Measurements from ENCODE around the gene ITPR1.
A peak's percentile ranks its signal among the peaks of the same experiment; 100 is the strongest.

Gene ITPR1

GRCh38 chr3:4765212-4765611 lies 272.1 kb downstream of the ITPR1 start:
- Histone ChIP-seq H3K27me3 (ENCODE audit: control insufficient read depth in 1 of 2, insufficient read depth in 2 of 2, low read length in 2 of 2) (no peaks in the 10 kb centered on the region), H3K36me3 (ENCODE audit: insufficient read depth, low read length) (peaks cover 5% of the 10 kb centered on the region), H3K4me3 (ENCODE audit: low read depth in 1 of 2, low read length in 2 of 2) (no peak overlapping the region)

DNA sequence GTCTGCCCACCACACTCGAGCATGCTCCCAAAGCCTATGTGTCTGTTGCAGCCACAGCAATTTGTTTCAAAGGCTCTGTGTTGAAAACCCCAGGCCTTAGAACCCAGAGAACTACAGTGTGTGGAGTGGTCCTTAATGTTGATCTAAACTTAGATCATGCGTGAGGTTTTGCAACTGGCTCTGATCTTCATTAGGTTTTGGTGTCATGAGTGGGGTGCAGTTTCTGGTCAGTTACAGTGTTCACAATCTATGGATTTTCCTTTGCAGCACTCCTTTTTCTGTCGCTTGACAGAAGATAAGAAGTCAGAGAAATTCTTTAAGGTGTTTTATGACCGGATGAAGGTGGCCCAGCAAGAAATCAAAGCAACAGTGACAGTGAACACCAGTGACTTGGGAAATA lies 273.1 kb downstream of the ITPR1 start:
- H3K9ac ChIP-seq (ENCODE audit: low read length): no peak overlapping the region
- H3K4me1 ChIP-seq (ENCODE audit: insufficient read depth, low read length): peaks cover 9% of the 10 kb centered on the region
- H3K27ac ChIP-seq (ENCODE audit: low read depth, low read length): no peak overlapping the region
- no peaks in the 10 kb centered on the region for H3K27me3 ChIP-seq (ENCODE audit: control insufficient read depth in 1 of 2, insufficient read depth in 2 of 2, low read length in 2 of 2)
- no peaks in the 10 kb centered on the region for H3K9me3 ChIP-seq (ENCODE audit: low read length)
- H3K4me3 ChIP-seq (ENCODE audit: low read depth in 1 of 2, low read length in 2 of 2): no peak overlapping the region
- H3K36me3 ChIP-seq (ENCODE audit: insufficient read depth, low read length): peaks cover 5% of the 10 kb centered on the region

More at GRCh38 chr3:4765212-4765611, 272.1 kb downstream of the ITPR1 start:
- Histone ChIP-seq H3K9ac (ENCODE audit: low read length) (no peak overlapping the region), H3K9me3 (ENCODE audit: low read length) (no peaks in the 10 kb centered on the region), H3K4me1 (ENCODE audit: insufficient read depth, low read length) (no peaks in the 10 kb centered on the region), H3K27ac (ENCODE audit: low read depth, low read length) (no peak overlapping the region)

- Histone ChIP-seq H3K9ac (ENCODE audit: low read length) (no peak overlapping the region), H3K4me1 (ENCODE audit: insufficient read depth, low read length) (peaks cover 16% of the 10 kb centered on the region), H3K4me3 (ENCODE audit: low read depth in 1 of 2, low read length in 2 of 2) (no peak overlapping the region), H3K27me3 (ENCODE audit: control insufficient read depth in 1 of 2, insufficient read depth in 2 of 2, low read length in 2 of 2) (no peaks in the 10 kb centered on the region), H3K9me3 (ENCODE audit: low read length) (no peaks in the 10 kb centered on the region), H3K27ac (ENCODE audit: low read depth, low read length) (peak overlapping the region; percentile 36), H3K36me3 (ENCODE audit: insufficient read depth, low read length) (peaks cover 5% of the 10 kb centered on the region)
Observed at GRCh38 chr3:4766716-4767499, 273.8 kb downstream of the ITPR1 start.

GRCh38 chr3:4768021-4768420 lies 274.9 kb downstream of the ITPR1 start:
- peaks cover 5% of the 10 kb centered on the region for H3K36me3 ChIP-seq (ENCODE audit: insufficient read depth, low read length)
- no peaks in the 10 kb centered on the region for H3K27me3 ChIP-seq (ENCODE audit: control insufficient read depth in 1 of 2, insufficient read depth in 2 of 2, low read length in 2 of 2)
- no peak overlapping the region for H3K27ac ChIP-seq (ENCODE audit: low read depth, low read length)
- H3K4me3 ChIP-seq (ENCODE audit: low read depth in 1 of 2, low read length in 2 of 2): no peak overlapping the region
- H3K9ac ChIP-seq (ENCODE audit: low read length): no peak overlapping the region
- H3K4me1 ChIP-seq (ENCODE audit: insufficient read depth, low read length): peaks cover 27% of the 10 kb centered on the region
- H3K9me3 ChIP-seq (ENCODE audit: low read length): no peaks in the 10 kb centered on the region

DNA sequence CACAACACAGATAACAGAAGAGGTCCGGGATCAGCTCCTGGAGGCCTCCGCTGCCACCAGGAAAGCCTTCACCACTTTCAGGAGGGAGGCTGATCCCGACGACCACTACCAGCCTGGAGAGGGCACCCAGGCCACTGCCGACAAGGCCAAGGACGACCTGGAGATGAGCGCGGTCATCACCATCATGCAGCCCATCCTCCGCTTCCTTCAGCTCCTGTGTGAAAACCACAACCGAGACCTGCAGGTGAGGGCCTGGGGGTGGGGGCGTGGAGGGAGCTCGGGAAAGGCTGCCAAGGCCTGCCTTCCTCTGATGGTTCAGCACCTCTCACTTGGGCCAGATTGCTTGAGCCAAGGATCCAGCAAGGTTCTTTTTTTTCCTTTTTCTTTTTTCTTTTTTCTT lies 275.4 kb downstream of the ITPR1 start:
- H3K4me1 ChIP-seq (ENCODE audit: insufficient read depth, low read length): peaks cover 28% of the 10 kb centered on the region
- H3K27ac ChIP-seq (ENCODE audit: low read depth, low read length): no peak overlapping the region
- H3K4me3 ChIP-seq (ENCODE audit: low read depth in 1 of 2, low read length in 2 of 2): no peak overlapping the region
- H3K9ac ChIP-seq (ENCODE audit: low read length): no peak overlapping the region
- H3K36me3 ChIP-seq (ENCODE audit: insufficient read depth, low read length): peaks cover 5% of the 10 kb centered on the region
- no peaks in the 10 kb centered on the region for H3K9me3 ChIP-seq (ENCODE audit: low read length)
- H3K27me3 ChIP-seq (ENCODE audit: control insufficient read depth in 1 of 2, insufficient read depth in 2 of 2, low read length in 2 of 2): no peaks in the 10 kb centered on the region

- Histone ChIP-seq H3K27ac (ENCODE audit: low read depth, low read length) (peak overlapping the region; percentile 0), H3K36me3 (ENCODE audit: insufficient read depth, low read length) (peaks cover 9% of the 10 kb centered on the region), H3K9ac (ENCODE audit: low read length) (no peak overlapping the region), H3K4me3 (ENCODE audit: low read depth in 1 of 2, low read length in 2 of 2) (no peak overlapping the region), H3K4me1 (ENCODE audit: insufficient read depth, low read length) (peaks cover 28% of the 10 kb centered on the region), H3K9me3 (ENCODE audit: low read length) (no peaks in the 10 kb centered on the region), H3K27me3 (ENCODE audit: control insufficient read depth in 1 of 2, insufficient read depth in 2 of 2, low read length in 2 of 2) (no peaks in the 10 kb centered on the region)
Observed at GRCh38 chr3:4770561-4770960, 277.4 kb downstream of the ITPR1 start.

DNA sequence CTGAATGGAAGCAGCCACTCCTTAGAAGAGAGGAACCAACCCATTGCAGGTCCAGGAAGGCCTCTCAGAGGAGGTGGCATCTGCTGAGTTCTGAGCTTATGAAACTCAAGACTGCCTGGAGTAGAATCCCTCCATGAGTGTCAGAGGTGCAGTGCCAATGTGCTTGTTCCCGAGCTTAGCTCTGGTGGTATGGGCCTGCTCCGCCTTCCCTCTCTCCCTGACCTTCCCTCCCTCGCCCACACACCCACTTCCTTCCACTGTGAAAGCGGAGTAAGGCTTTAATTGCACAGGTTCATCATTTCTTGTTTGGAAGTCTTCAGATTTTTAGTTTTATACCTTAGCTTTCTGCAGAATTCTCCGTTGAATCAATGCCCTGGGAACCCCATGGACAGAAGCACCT lies 278.1 kb downstream of the ITPR1 start:
- peak overlapping the region; percentile 76 for H3K27ac ChIP-seq (ENCODE audit: low read depth, low read length)

GRCh38 chr3:4772171-4772804 lies 279.1 kb downstream of the ITPR1 start:
- H3K27ac ChIP-seq (ENCODE audit: low read depth, low read length): peak overlapping the region; percentile 76
- H3K36me3 ChIP-seq (ENCODE audit: insufficient read depth, low read length): peaks cover 4% of the 10 kb centered on the region
- H3K9me3 ChIP-seq (ENCODE audit: low read length): no peaks in the 10 kb centered on the region
- H3K4me1 ChIP-seq (ENCODE audit: insufficient read depth, low read length): peaks cover 28% of the 10 kb centered on the region
- no peaks in the 10 kb centered on the region for H3K27me3 ChIP-seq (ENCODE audit: control insufficient read depth in 1 of 2, insufficient read depth in 2 of 2, low read length in 2 of 2)
- peak overlapping the region in 1 of 2 donors; percentile 10 for H3K4me3 ChIP-seq (ENCODE audit: low read depth in 1 of 2, low read length in 2 of 2)
- H3K9ac ChIP-seq (ENCODE audit: low read length): peak overlapping the region; percentile 29

More for the DNA sequence above, 278.1 kb downstream of the ITPR1 start:
- Histone ChIP-seq H3K4me3 (ENCODE audit: low read depth in 1 of 2, low read length in 2 of 2) (peak overlapping the region in 1 of 2 donors; percentile 13), H3K9me3 (ENCODE audit: low read length) (no peaks in the 10 kb centered on the region), H3K27me3 (ENCODE audit: control insufficient read depth in 1 of 2, insufficient read depth in 2 of 2, low read length in 2 of 2) (no peaks in the 10 kb centered on the region), H3K36me3 (ENCODE audit: insufficient read depth, low read length) (peaks cover 8% of the 10 kb centered on the region), H3K4me1 (ENCODE audit: insufficient read depth, low read length) (peaks cover 28% of the 10 kb centered on the region), H3K9ac (ENCODE audit: low read length) (no peak overlapping the region)

- H3K9ac ChIP-seq (ENCODE audit: low read length): no peak overlapping the region
- H3K27me3 ChIP-seq (ENCODE audit: control insufficient read depth in 1 of 2, insufficient read depth in 2 of 2, low read length in 2 of 2): no peaks in the 10 kb centered on the region
- H3K4me1 ChIP-seq (ENCODE audit: insufficient read depth, low read length): peaks cover 28% of the 10 kb centered on the region
- H3K9me3 ChIP-seq (ENCODE audit: low read length): no peaks in the 10 kb centered on the region
- H3K36me3 ChIP-seq (ENCODE audit: insufficient read depth, low read length): peaks cover 4% of the 10 kb centered on the region
- H3K27ac ChIP-seq (ENCODE audit: low read depth, low read length): peak overlapping the region; percentile 76
- no peak overlapping the region for H3K4me3 ChIP-seq (ENCODE audit: low read depth in 1 of 2, low read length in 2 of 2)
Observed at GRCh38 chr3:4772858-4773257, 279.7 kb downstream of the ITPR1 start.

GRCh38 chr3:4773583-4773982 lies 280.4 kb downstream of the ITPR1 start:
- no peak overlapping the region for H3K27ac ChIP-seq (ENCODE audit: low read depth, low read length)
- peaks cover 28% of the 10 kb centered on the region for H3K4me1 ChIP-seq (ENCODE audit: insufficient read depth, low read length)
- H3K36me3 ChIP-seq (ENCODE audit: insufficient read depth, low read length): peaks cover 5% of the 10 kb centered on the region
- no peak overlapping the region for H3K9ac ChIP-seq (ENCODE audit: low read length)
- no peaks in the 10 kb centered on the region for H3K9me3 ChIP-seq (ENCODE audit: low read length)
- H3K27me3 ChIP-seq (ENCODE audit: control insufficient read depth in 1 of 2, insufficient read depth in 2 of 2, low read length in 2 of 2): no peaks in the 10 kb centered on the region
- no peak overlapping the region for H3K4me3 ChIP-seq (ENCODE audit: low read depth in 1 of 2, low read length in 2 of 2)

DNA sequence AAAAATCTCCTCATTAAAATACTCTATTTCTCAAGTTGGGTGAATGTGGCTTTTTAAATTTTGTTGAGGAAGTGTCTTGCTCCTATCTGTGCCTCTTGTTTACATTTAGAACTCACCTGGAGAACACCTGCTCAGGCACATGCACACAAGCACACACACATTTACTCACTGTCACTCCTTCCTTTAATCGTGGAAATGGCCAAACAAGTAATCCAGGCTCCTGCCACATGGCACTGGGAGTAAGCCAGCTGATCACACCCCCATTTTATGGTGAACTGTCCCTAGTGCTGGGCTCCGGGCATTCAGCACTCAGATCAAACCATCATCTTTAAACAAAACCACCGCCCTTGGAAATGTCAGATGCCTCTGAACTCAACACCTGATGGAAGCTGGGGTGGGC lies 281.4 kb downstream of the ITPR1 start:
- Histone ChIP-seq H3K4me1 (ENCODE audit: insufficient read depth, low read length) (peaks cover 28% of the 10 kb centered on the region), H3K27ac (ENCODE audit: low read depth, low read length) (no peak overlapping the region)

More for the DNA sequence above, 281.4 kb downstream of the ITPR1 start:
- H3K27me3 ChIP-seq (ENCODE audit: control insufficient read depth in 1 of 2, insufficient read depth in 2 of 2, low read length in 2 of 2): no peaks in the 10 kb centered on the region
- no peak overlapping the region for H3K4me3 ChIP-seq (ENCODE audit: low read depth in 1 of 2, low read length in 2 of 2)
- no peak overlapping the region for H3K9ac ChIP-seq (ENCODE audit: low read length)
- H3K36me3 ChIP-seq (ENCODE audit: insufficient read depth, low read length): peaks cover 12% of the 10 kb centered on the region
- H3K9me3 ChIP-seq (ENCODE audit: low read length): no peaks in the 10 kb centered on the region
